ENCODE measurements around the gene LRRC43. TPM values are rescaled to one million over a fixed set of nuclear protein-coding genes. Genes with fewer than 3 reads are reported as not detected.

Gene LRRC43
- total RNA-seq, 2 experiments from 2014 or later = not detected

- H3K4me3 Mint-ChIP-seq = no peak overlapping the region
- ATAC-seq (no peak), DNase-seq (no peak)
- CTCF ChIA-PET = no interaction called here
- no peaks in the 10 kb centered on the region for H3K4me1 Mint-ChIP-seq (ENCODE audit: low read depth)
- H3K27me3 Mint-ChIP-seq (ENCODE audit: low read depth) = no peaks in the 10 kb centered on the region
- no peak overlapping the region for H3K27ac Mint-ChIP-seq
- H3K9me3 Mint-ChIP-seq (ENCODE audit: insufficient read depth) = no peaks in the 10 kb centered on the region
- POLR2A ChIA-PET = no interaction called here
- H3K36me3 Mint-ChIP-seq (ENCODE audit: low read depth) = peaks cover 7% of the 10 kb centered on the region
Observed at GRCh38 chr12:122142857-122143256, 40.1 kb upstream of the LRRC43 start.

- no peak for ATAC-seq
Observed at GRCh38 chr12:122144885-122145284, 38.0 kb upstream of the LRRC43 start.

GRCh38 chr12:122145505-122146330, 37.2 kb upstream of the LRRC43 start:
- ChIA-PET CTCF (interaction anchor here (1.0 kb wide), 1 partner anchor 45 kb away, joined by 4 read pairs; no protein-coding TSS in a partner anchor), POLR2A (no interaction called here)
- Mint-ChIP-seq H3K27me3 (ENCODE audit: low read depth) (no peaks in the 10 kb centered on the region), H3K27ac (no peak overlapping the region), H3K9me3 (ENCODE audit: insufficient read depth) (no peaks in the 10 kb centered on the region), H3K4me3 (no peak overlapping the region), H3K4me1 (ENCODE audit: low read depth) (no peaks in the 10 kb centered on the region), H3K36me3 (ENCODE audit: low read depth) (peaks cover 5% of the 10 kb centered on the region)
- DNase-seq (no peak), ATAC-seq (no peak)

More at GRCh38 chr12:122144885-122145284, 38.0 kb upstream of the LRRC43 start:
- no peaks in the 10 kb centered on the region for H3K27me3 Mint-ChIP-seq (ENCODE audit: low read depth)
- CTCF ChIA-PET = no interaction called here
- H3K27ac Mint-ChIP-seq = no peak overlapping the region
- POLR2A ChIA-PET = no interaction called here
- H3K4me3 Mint-ChIP-seq = no peak overlapping the region
- no peaks in the 10 kb centered on the region for H3K9me3 Mint-ChIP-seq (ENCODE audit: insufficient read depth)
- H3K36me3 Mint-ChIP-seq (ENCODE audit: low read depth) = peaks cover 7% of the 10 kb centered on the region
- DNase-seq = no peak
- H3K4me1 Mint-ChIP-seq (ENCODE audit: low read depth) = no peaks in the 10 kb centered on the region

- Mint-ChIP-seq H3K36me3 (ENCODE audit: low read depth) (no peaks in the 10 kb centered on the region), H3K4me3 (no peak overlapping the region), H3K27me3 (ENCODE audit: low read depth) (no peaks in the 10 kb centered on the region), H3K4me1 (ENCODE audit: low read depth) (no peaks in the 10 kb centered on the region), H3K27ac (no peak overlapping the region), H3K9me3 (ENCODE audit: insufficient read depth) (no peaks in the 10 kb centered on the region)
- DNase-seq = no peak
- ChIA-PET POLR2A (no interaction called here), CTCF (no interaction called here)
- ATAC-seq = no peak
Observed at GRCh38 chr12:122147514-122148290, 35.2 kb upstream of the LRRC43 start.

GRCh38 chr12:122148657-122149056, 34.3 kb upstream of the LRRC43 start:
- CTCF ChIA-PET = no interaction called here
- DNase-seq (no peak), ATAC-seq (no peak)
- POLR2A ChIA-PET = interaction anchor here (0.5 kb wide), 1 partner anchor 1370 kb away, joined by 3 read pairs; no protein-coding TSS in a partner anchor
- Mint-ChIP-seq H3K36me3 (ENCODE audit: low read depth) (no peaks in the 10 kb centered on the region), H3K27me3 (ENCODE audit: low read depth) (no peaks in the 10 kb centered on the region), H3K27ac (no peak overlapping the region), H3K4me3 (no peak overlapping the region), H3K9me3 (ENCODE audit: insufficient read depth) (no peaks in the 10 kb centered on the region), H3K4me1 (ENCODE audit: low read depth) (no peaks in the 10 kb centered on the region)

GRCh38 chr12:122150127-122150681, 32.7 kb upstream of the LRRC43 start:
- Mint-ChIP-seq H3K4me3 (no peak overlapping the region), H3K27me3 (ENCODE audit: low read depth) (peaks cover 3% of the 10 kb centered on the region), H3K27ac (no peak overlapping the region), H3K36me3 (ENCODE audit: low read depth) (no peaks in the 10 kb centered on the region), H3K4me1 (ENCODE audit: low read depth) (no peaks in the 10 kb centered on the region), H3K9me3 (ENCODE audit: insufficient read depth) (no peaks in the 10 kb centered on the region)
- no peak for DNase-seq
- ChIA-PET CTCF (interaction anchor here (1.0 kb wide), 1 partner anchor 27 kb away, joined by 3 read pairs; no protein-coding TSS in a partner anchor), POLR2A (no interaction called here)
- no peak for ATAC-seq

- peaks cover 3% of the 10 kb centered on the region for H3K27me3 Mint-ChIP-seq (ENCODE audit: low read depth)
Observed at GRCh38 chr12:122152754-122153153, 30.2 kb upstream of the LRRC43 start.

GRCh38 chr12:122155705-122156104, 27.2 kb upstream of the LRRC43 start:
- POLR2A ChIA-PET = no interaction called here
- ATAC-seq = no peak

More at GRCh38 chr12:122152754-122153153, 30.2 kb upstream of the LRRC43 start:
- ATAC-seq = no peak
- Mint-ChIP-seq H3K4me1 (ENCODE audit: low read depth) (no peaks in the 10 kb centered on the region), H3K4me3 (no peak overlapping the region), H3K36me3 (ENCODE audit: low read depth) (no peaks in the 10 kb centered on the region), H3K9me3 (ENCODE audit: insufficient read depth) (no peaks in the 10 kb centered on the region), H3K27ac (no peak overlapping the region)
- no peak for DNase-seq
- CTCF ChIA-PET = no interaction called here
- POLR2A ChIA-PET = no interaction called here

GRCh38 chr12:122158700-122159285, 24.1 kb upstream of the LRRC43 start:
- H3K4me3 Mint-ChIP-seq = no peak overlapping the region
- no peaks in the 10 kb centered on the region for H3K9me3 Mint-ChIP-seq (ENCODE audit: insufficient read depth)
- DNase-seq = no peak
- ATAC-seq = no peak
- peaks cover 20% of the 10 kb centered on the region for H3K4me1 Mint-ChIP-seq (ENCODE audit: low read depth)
- H3K27ac Mint-ChIP-seq = no peak overlapping the region
- ChIA-PET POLR2A (no interaction called here), CTCF (interaction anchor here (0.7 to 3.1 kb wide), 3 partner anchors 32 to 44 kb away, joined by 3 to 14 read pairs (median 4); partner anchors contain the start of gene B3GNT4)
- no peaks in the 10 kb centered on the region for H3K36me3 Mint-ChIP-seq (ENCODE audit: low read depth)
- H3K27me3 Mint-ChIP-seq (ENCODE audit: low read depth) = peaks cover 5% of the 10 kb centered on the region

More at GRCh38 chr12:122155705-122156104, 27.2 kb upstream of the LRRC43 start:
- CTCF ChIA-PET = interaction anchor here (1.6 kb wide), 1 partner anchor 34 kb away, joined by 3 read pairs; no protein-coding TSS in a partner anchor
- no peak overlapping the region for H3K27ac Mint-ChIP-seq
- no peaks in the 10 kb centered on the region for H3K36me3 Mint-ChIP-seq (ENCODE audit: low read depth)
- no peaks in the 10 kb centered on the region for H3K9me3 Mint-ChIP-seq (ENCODE audit: insufficient read depth)
- H3K27me3 Mint-ChIP-seq (ENCODE audit: low read depth) = peaks cover 5% of the 10 kb centered on the region
- DNase-seq = no peak
- H3K4me3 Mint-ChIP-seq = no peak overlapping the region
- H3K4me1 Mint-ChIP-seq (ENCODE audit: low read depth) = no peaks in the 10 kb centered on the region

GRCh38 chr12:122159882-122160281, 23.0 kb upstream of the LRRC43 start:
- Mint-ChIP-seq H3K4me3 (no peak overlapping the region), H3K4me1 (ENCODE audit: low read depth) (peaks cover 20% of the 10 kb centered on the region), H3K27me3 (ENCODE audit: low read depth) (peaks cover 2% of the 10 kb centered on the region), H3K9me3 (ENCODE audit: insufficient read depth) (no peaks in the 10 kb centered on the region), H3K27ac (no peak overlapping the region), H3K36me3 (ENCODE audit: low read depth) (no peaks in the 10 kb centered on the region)
- ATAC-seq (no peak), DNase-seq (no peak)
- ChIA-PET CTCF (interaction anchor here (0.6 to 3.1 kb wide), 5 partner anchors 29 to 985 kb away, joined by 3 to 14 read pairs (median 3); partner anchors contain the start of gene B3GNT4), POLR2A (no interaction called here)

- Mint-ChIP-seq H3K4me1 (ENCODE audit: low read depth) (peaks cover 20% of the 10 kb centered on the region), H3K4me3 (no peak overlapping the region), H3K36me3 (ENCODE audit: low read depth) (no peaks in the 10 kb centered on the region), H3K9me3 (ENCODE audit: insufficient read depth) (no peaks in the 10 kb centered on the region), H3K27ac (no peak overlapping the region), H3K27me3 (ENCODE audit: low read depth) (peaks cover 2% of the 10 kb centered on the region)
- CTCF ChIA-PET = interaction anchor here (1.3 kb wide), 2 partner anchors 31 to 38 kb away, joined by 5 to 7 read pairs; no protein-coding TSS in a partner anchor
- ATAC-seq = no peak
- POLR2A ChIA-PET = no interaction called here
- no peak for DNase-seq
Observed at GRCh38 chr12:122160761-122161160, 22.2 kb upstream of the LRRC43 start.

Measured in activated CD8-positive, alpha-beta T cell treated with anti-CD3 and anti-CD28 coated beads, Interleukin-2, amount 10 ng/mL, durations not matched to agents 7 days and 5 days (primary cell).